ENCODE results near the gene C22orf15.

Gene C22orf15

GRCh38 chr22:23790819-23791737 lies 28.3 kb downstream of the C22orf15 start:
- no peak for DNase-seq

GRCh38 chr22:23791738-23792645 lies 29.2 kb downstream of the C22orf15 start:
- DNase-seq = no peak

DNA sequence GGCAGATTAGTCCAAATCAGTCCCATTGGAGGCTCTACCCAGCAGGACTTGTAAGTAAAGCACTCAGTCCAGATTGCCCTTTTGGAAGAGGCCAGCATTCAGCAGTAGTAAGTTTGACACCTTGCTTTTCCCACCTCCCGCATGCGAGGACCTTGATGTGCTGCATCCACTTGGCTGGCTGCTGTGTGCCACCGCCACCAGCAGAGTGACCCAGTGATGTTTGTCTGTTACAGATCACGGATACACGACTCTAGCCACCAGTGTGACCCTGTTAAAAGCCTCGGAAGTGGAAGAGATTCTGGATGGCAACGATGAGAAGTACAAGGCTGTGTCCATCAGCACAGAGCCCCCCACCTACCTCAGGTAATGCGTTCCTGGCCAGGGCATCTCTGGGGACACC lies 30.5 kb downstream of the C22orf15 start:
- no peak for DNase-seq

- no peak for DNase-seq
Measured at GRCh38 chr22:23796461-23796860, 33.7 kb downstream of the C22orf15 start.

- no peak for DNase-seq
Measured at GRCh38 chr22:23800297-23801237, 37.8 kb downstream of the C22orf15 start.

- no peak for DNase-seq
Measured at GRCh38 chr22:23801238-23801821, 38.5 kb downstream of the C22orf15 start.

GRCh38 chr22:23801886-23802377 lies 39.1 kb downstream of the C22orf15 start:
- no peak for DNase-seq

DNA sequence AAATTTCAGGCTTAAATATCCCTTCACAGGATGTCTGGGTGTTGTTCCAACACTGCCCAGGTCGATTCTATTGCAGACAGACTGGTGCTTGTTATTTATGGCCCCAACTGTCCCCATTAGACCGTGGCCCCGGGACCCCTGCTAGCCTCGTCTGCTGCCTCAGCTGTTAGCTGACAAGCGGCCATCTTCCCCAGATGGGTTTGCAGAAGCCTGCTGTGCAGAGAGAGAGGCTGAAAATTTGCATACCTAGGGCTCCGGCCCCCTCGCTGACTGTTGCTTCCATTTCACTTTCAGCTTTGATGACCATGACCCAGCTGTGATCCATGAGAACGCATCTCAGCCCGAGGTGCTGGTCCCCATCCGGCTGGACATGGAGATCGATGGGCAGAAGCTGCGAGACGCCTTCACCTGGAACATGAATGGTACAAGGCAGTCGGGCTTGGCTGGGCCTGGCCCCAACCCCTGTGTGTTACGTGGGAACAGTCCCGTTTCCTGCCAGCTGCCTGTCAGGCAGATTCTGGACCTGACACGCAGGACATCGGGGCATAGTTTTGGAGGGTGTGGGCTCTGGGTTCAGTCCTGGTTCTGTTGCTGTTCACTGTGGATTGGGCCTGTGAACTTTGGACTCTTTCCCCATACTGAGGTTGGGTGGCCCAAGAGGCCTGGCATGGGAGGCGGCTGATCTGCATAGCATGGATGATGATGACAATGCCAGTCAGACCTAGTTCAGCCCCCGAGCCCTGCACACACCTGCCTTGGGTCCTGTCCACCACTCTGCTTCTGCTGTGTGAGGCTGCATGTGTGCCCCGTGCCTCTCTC lies 40.4 kb downstream of the C22orf15 start:
- DNase-seq = no peak

DNA sequence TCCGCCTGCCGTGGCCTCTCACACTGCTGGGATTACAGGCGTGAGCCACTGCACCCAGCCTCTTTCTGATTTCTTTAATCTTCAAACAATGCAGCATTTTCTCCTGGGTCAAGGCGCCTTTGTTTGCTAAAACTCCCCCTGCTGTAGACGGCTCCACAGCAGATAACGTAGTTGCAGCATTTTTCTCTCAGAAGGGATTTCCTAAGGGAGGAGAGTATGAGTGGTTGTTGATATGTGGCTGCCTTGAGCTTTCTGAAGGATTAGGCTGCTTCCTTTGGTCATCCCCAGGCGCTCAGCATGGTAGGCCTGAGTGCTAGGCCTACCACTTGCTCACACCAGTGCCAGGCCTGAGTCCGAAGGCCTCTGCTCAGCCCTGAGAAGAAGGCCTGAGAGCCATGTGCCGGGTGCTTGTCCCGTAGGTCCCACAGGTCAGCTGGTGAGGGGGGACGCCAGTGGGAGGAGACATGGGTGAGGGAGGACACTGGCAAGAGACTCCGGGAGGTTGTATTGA lies 42.0 kb downstream of the C22orf15 start:
- DNase-seq = no peak

DNA sequence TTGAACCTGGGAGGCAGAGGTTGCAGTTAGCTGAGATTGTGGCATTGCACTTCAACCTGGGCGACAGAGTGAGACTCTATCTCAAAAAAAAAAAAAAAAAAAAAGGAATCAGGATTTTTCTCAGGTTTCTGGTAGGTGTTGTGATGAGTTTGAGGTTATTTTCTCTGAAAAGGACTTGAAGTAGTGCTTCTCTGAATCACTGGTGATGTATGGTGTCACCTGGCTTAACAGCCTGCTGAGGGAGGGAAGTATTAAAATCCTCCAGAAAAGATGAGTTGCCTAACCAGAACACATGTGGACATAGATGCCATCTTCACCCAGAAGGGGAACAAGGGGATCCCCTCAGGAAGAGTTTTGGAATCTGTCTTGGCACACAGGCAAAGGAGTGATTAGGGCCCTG lies 44.0 kb downstream of the C22orf15 start:
- no peak for DNase-seq

GRCh38 chr22:23812378-23812777 lies 49.6 kb downstream of the C22orf15 start:
- no peak for DNase-seq
